SK-N-SH treated with all-trans-retinoic acid at 6 μM for 48 hours (cell line): ENCODE measurements around the gene DCN.

Experiments used
- ARNTL ChIP-seq: fragments of 450-650 bp; formaldehyde crosslinking; IDR thresholded peaks from 2 replicates; pipeline ENCODE4 v1.5.0; 2020; ENCODE audit warnings: low read depth, mild to moderate bottlenecking, moderate library complexity, borderline replicate concordance
- CSDC2 ChIP-seq: fragments of 250-450 bp; sonication (Bioruptor Pico); IDR thresholded peaks from 2 replicates; pipeline ENCODE4 v1.5.0; 2020; ENCODE audit warnings: mild to moderate bottlenecking, moderate library complexity
- OSR1 ChIP-seq: fragments of 250-450 bp; sonication (Bioruptor Pico); IDR thresholded peaks from 2 replicates; pipeline ENCODE4 v1.8.0; 2022; ENCODE audit warnings: moderate library complexity, mild to moderate bottlenecking, inconsistent platforms
- PATZ1 ChIP-seq: fragments of 250-450 bp; sonication (Bioruptor Pico); IDR thresholded peaks from 2 replicates; pipeline ENCODE4 v1.8.0; 2020; ENCODE audit warnings: mild to moderate bottlenecking, moderate library complexity, borderline replicate concordance
- PPARA ChIP-seq: fragments of 250-450 bp; sonication (Bioruptor Pico); IDR thresholded peaks from 2 replicates; pipeline ENCODE4 v1.5.0; 2020; ENCODE audit warnings: mild to moderate bottlenecking, borderline replicate concordance
- RARB ChIP-seq: fragments of 250-450 bp; sonication (Bioruptor Pico); IDR thresholded peaks from 2 replicates; pipeline ENCODE4 v1.8.0; 2021; ENCODE audit warnings: mild to moderate bottlenecking, moderate library complexity
- SNAI2 ChIP-seq: fragments of 250-450 bp; sonication (Bioruptor Pico); IDR thresholded peaks from 2 replicates; pipeline ENCODE4 v1.5.0; 2020; ENCODE audit warnings: mild to moderate bottlenecking, moderate library complexity
- TSHZ2 ChIP-seq: fragments of 250-450 bp; sonication (Bioruptor Pico); IDR thresholded peaks from 2 replicates; pipeline ENCODE4 v1.5.0; 2020; ENCODE audit warnings: mild to moderate bottlenecking, moderate library complexity
- ZC3H10 ChIP-seq: fragments of 250-450 bp; sonication (Bioruptor Pico); IDR thresholded peaks from 2 replicates; pipeline ENCODE4 v1.5.1; 2021; ENCODE audit warnings: mild to moderate bottlenecking, moderate library complexity
- ZFP3 ChIP-seq: fragments of 250-450 bp; sonication (Bioruptor Pico); IDR thresholded peaks from 2 replicates; pipeline ENCODE4 v1.5.0; 2020; ENCODE audit warnings: mild to moderate bottlenecking, moderate library complexity
- ZFP30 ChIP-seq: fragments of 450-650 bp; formaldehyde crosslinking; IDR thresholded peaks from 2 replicates; pipeline ENCODE4 v1.5.0; 2022; ENCODE audit warnings: mild to moderate bottlenecking, moderate library complexity

DNA sequence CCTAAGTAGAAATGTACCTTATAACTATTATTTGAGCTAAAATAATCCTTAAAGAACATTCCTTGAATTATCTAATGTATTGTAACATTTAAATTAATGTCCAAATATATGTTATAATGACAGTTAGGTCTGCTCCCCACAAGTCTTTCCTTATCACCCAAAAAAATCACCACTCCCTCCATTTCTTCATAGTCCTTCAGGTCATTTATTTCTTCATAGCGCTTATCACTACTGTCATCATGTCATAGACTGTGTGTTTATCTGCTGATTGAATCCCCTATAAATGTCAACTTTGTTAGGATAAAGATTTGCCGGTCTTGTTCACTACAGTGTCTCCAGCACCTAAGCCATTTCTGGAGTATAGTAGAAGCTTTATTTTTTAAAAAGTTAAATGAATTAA lies 83.3 kb downstream of the DCN start:
- TF ChIP-seq ARNTL (CRISPR knock-in tag) (no peak), SNAI2 (CRISPR knock-in tag) (no peak), PPARA (CRISPR knock-in tag) (no peak), OSR1 (CRISPR knock-in tag) (no peak), PATZ1 (CRISPR knock-in tag) (no peak), TSHZ2 (CRISPR knock-in tag) (no peak), RARB (CRISPR knock-in tag) (no peak), ZC3H10 (CRISPR knock-in tag) (no peak), ZFP3 (CRISPR knock-in tag) (no peak), CSDC2 (CRISPR knock-in tag) (no peak), ZFP30 (CRISPR knock-in tag) (no peak)
